Loucy (cell line): ENCODE results near the gene OR5H15.

Experiments used
- CTCF ChIP-seq: fragments of 200-600 bp; sonication (generic); conservative IDR thresholded peaks from 2 replicates; pipeline ENCODE4 v1.5.1; 2014; ENCODE audit warnings: mild to moderate bottlenecking, antibody characterized with exemption, low read length
- EZH2phosphoT487 ChIP-seq: fragments of 200-600 bp; IDR thresholded peaks from 2 replicates; pipeline ENCODE4 v1.6.1; 2018; ENCODE audit warnings: antibody characterized with exemption, mild to moderate bottlenecking, moderate library complexity, borderline replicate concordance

DNA sequence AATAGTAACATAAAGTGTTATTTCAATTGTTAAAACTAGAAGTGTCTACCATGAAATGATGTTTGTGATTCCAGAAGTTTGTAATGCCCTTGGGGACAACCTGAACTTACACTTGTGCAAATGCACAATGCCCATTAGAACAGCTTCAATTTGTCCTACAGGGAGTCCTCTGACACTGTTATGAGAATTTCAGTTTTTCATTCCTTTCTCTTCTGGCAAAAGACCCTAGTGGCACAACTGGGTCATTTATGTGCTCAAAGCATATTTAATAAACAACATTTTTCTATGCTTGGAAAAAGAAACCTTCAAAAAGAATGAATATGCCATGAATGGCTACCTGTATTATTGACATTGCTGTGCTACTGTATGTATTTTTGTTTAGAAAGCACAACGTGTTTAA lies 36.1 kb upstream of the OR5H15 start, which contains the start of gene OR5H1:
- no peak for TF ChIP-seq CTCF
- no peak for TF ChIP-seq EZH2phosphoT487
